Measurements from ENCODE around the gene CREB5. TPM values are rescaled to one million over a fixed set of nuclear protein-coding genes. Genes with fewer than 3 reads are reported as not detected.

Gene CREB5
- total RNA-seq, 1 donor from 2014 or later, result 25.7 TPM

DNA sequence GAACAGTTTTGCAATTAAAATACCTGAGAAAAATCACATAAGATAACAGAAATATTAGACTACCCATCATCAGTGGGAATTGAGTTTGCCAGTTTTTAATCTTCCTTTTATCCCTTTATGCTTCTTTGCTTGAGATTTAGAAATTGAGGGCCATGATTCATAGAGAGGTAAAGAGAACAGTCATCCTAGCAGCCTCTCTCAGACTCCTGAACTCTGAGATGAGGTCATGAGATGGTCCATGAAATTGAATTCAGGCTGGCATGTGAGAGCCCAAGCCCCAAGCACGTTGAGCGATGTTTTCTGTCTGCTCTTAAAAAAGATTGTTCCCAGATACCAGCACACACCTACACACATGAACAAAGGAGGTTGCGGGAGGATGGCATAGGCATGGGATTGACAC, 91.1 kb downstream of the CREB5 start:
- no peak for DNase-seq (ENCODE audit: low read depth)
- H3K4me3 ChIP-seq (ENCODE audit: low read depth, low read length), result no peak overlapping the region
- TF ChIP-seq, protein P1, sequence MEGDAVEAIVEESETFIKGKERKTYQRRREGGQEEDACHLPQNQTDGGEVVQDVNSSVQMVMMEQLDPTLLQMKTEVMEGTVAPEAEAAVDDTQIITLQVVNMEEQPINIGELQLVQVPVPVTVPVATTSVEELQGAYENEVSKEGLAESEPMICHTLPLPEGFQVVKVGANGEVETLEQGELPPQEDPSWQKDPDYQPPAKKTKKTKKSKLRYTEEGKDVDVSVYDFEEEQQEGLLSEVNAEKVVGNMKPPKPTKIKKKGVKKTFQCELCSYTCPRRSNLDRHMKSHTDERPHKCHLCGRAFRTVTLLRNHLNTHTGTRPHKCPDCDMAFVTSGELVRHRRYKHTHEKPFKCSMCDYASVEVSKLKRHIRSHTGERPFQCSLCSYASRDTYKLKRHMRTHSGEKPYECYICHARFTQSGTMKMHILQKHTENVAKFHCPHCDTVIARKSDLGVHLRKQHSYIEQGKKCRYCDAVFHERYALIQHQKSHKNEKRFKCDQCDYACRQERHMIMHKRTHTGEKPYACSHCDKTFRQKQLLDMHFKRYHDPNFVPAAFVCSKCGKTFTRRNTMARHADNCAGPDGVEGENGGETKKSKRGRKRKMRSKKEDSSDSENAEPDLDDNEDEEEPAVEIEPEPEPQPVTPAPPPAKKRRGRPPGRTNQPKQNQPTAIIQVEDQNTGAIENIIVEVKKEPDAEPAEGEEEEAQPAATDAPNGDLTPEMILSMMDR (conservative IDR thresholded peaks at IDR 0.05; ENCODE audit: low read depth, low read length), result no peak

- H3K4me3 ChIP-seq (ENCODE audit: low read depth, low read length), result no peak overlapping the region
- TF ChIP-seq, protein P1 (conservative IDR thresholded peaks at IDR 0.05; ENCODE audit: low read depth, low read length), result no peak
- no peak for DNase-seq (ENCODE audit: low read depth)
These were observed 92.7 kb downstream of the CREB5 start for GRCh38 chr7:28505014-28505413.

- H3K4me3 ChIP-seq (ENCODE audit: low read depth, low read length), result no peak overlapping the region
- TF ChIP-seq, protein P1 (conservative IDR thresholded peaks at IDR 0.05; ENCODE audit: low read depth, low read length), result no peak
- no peak for DNase-seq (ENCODE audit: low read depth)
These were observed 93.5 kb downstream of the CREB5 start for GRCh38 chr7:28505867-28506266.

DNA sequence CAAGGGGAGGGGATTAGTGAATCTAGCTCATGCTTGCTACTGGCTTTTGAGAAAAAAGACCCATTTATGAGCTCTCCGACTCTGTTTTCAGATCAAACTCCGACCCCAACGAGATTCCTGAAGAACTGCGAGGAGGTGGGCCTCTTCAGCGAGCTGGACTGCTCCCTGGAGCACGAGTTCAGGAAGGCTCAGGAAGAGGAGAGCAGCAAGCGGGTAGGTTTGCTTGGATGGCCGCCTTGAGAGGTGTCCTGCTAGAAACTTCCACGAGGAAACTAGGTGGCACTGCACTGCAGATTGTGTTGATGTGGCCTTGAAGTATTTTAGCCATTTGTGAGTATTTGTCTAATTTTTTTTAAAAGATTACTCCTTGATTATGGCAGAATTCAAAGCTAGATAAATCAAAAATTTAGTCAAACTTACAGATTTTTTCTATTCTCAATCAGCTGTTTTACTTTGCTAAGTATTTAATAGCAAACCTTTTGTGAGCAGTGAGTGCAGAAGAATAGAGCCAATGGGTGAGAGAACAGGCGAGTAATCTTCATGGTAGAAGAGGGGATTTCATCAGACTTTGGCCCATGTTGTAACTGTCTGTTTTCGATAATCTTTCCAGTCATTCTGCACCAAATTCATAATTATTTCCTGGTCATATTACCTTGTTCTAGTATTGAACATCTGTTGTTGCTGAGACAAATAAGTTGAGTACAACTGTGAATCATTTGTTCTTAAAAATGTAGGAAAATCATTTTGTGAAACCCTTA, 95.4 kb downstream of the CREB5 start:
- TF ChIP-seq, protein P1 (conservative IDR thresholded peaks at IDR 0.05; ENCODE audit: low read depth, low read length), result no peak
- DNase-seq (ENCODE audit: low read depth), result no peak
- no peak overlapping the region for H3K4me3 ChIP-seq (ENCODE audit: low read depth, low read length)

- no peak overlapping the region for H3K4me3 ChIP-seq (ENCODE audit: low read depth, low read length)
- TF ChIP-seq, protein P1 (conservative IDR thresholded peaks at IDR 0.05; ENCODE audit: low read depth, low read length), result no peak
- no peak for DNase-seq (ENCODE audit: low read depth)
These were observed 97.1 kb downstream of the CREB5 start for GRCh38 chr7:28509251-28510025.

DNA sequence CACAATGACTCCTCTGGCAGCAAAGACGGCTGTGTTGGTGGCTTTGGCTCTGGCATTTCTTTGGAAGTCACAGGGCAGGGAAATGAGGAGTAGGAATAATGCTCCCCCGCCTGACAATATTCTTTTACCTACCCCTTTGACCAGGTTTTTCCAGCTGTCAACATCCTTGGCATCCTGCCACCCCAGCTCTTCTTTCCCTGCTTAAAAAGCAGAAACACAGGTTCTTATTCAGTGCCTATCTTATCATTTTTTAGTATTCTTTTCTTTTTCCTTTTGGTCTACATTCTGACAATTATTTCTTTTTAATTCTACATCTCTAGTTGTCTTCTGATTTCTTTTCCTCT, 97.7 kb downstream of the CREB5 start:
- H3K4me3 ChIP-seq (ENCODE audit: low read depth, low read length), result no peak overlapping the region
- TF ChIP-seq, protein P1 (conservative IDR thresholded peaks at IDR 0.05; ENCODE audit: low read depth, low read length), result no peak
- DNase-seq (ENCODE audit: low read depth), result no peak
